Breast epithelium (tissue), 3 donors: ENCODE data around the gene AFF3.
"Not testable (repeated sequence)": the region's sequence is repeated elsewhere in the genome, so short reads cannot be mapped to it uniquely, and the experiment has no call there.

Source experiments
- POLR2A ChIP-seq: fragments of 450-650 bp; IDR thresholded peaks from one replicate; pipeline ENCODE4 v1.6.1; 2016; ENCODE audit warnings: antibody characterized with exemption, mild to moderate bottlenecking, moderate library complexity
- TF ChIP-seq, protein P1 (sequence below), 3 donors: fragments of 450-650 bp; IDR thresholded peaks; one replicate each; pipeline ENCODE4 v1.5.1; 2016 to 2017; ENCODE audit warnings: antibody characterized with exemption in 3 of 3, mild to moderate bottlenecking in 3 of 3, moderate library complexity in 3 of 3

DNA sequence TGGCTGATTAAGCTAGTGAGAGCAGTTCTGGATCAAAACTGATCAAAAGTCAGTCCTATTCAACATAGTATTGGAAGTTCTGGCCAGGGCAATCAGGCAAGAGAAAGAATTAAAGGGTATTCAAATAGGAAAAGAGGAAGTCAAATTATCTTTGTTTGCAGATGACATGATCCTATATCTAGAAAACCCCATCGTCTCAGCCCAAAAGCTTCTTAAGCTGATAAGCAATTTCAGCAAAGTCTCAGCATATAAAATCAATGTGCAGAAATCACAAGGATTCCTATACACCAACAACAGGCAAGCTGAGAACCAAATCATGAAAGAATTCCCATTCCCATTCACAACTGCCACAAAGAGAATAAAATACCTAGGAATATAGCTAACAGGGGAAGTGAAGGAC lies 368.7 kb downstream of the AFF3 start:
- TF ChIP-seq, protein P1, sequence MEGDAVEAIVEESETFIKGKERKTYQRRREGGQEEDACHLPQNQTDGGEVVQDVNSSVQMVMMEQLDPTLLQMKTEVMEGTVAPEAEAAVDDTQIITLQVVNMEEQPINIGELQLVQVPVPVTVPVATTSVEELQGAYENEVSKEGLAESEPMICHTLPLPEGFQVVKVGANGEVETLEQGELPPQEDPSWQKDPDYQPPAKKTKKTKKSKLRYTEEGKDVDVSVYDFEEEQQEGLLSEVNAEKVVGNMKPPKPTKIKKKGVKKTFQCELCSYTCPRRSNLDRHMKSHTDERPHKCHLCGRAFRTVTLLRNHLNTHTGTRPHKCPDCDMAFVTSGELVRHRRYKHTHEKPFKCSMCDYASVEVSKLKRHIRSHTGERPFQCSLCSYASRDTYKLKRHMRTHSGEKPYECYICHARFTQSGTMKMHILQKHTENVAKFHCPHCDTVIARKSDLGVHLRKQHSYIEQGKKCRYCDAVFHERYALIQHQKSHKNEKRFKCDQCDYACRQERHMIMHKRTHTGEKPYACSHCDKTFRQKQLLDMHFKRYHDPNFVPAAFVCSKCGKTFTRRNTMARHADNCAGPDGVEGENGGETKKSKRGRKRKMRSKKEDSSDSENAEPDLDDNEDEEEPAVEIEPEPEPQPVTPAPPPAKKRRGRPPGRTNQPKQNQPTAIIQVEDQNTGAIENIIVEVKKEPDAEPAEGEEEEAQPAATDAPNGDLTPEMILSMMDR (IDR thresholded peaks at IDR 0.05): not testable (repeated sequence)
- not testable (repeated sequence) for TF ChIP-seq POLR2A
